Activated CD8-positive, alpha-beta T cell treated with anti-CD3 and anti-CD28 coated beads for 36 hours (primary cell): ENCODE results near the gene JPH2. TPM values are rescaled to one million over a fixed set of nuclear protein-coding genes. Genes with fewer than 3 reads are reported as not detected.

ENCODE experiments used
- ATAC-seq: fragments of 200-7000 bp; cut with Tn5 transposase; one replicate; pipeline ENCODE4 v1.10.0; 2021; ENCODE audit warnings: mild to moderate bottlenecking, moderate library complexity
- CTCF ChIA-PET: fragments of 350-600 bp; sonication (Branson Sonifier 250); formaldehyde crosslinking; loops from one replicate; lab custom pipeline; 2021; ENCODE audit warnings: antibody characterized with exemption; lab: Charles Lee
- POLR2A ChIA-PET: fragments of 350-600 bp; sonication (Branson Sonifier 250); formaldehyde crosslinking; loops from one replicate; lab custom pipeline; 2021; ENCODE audit warnings: antibody characterized with exemption; lab: Charles Lee
- DNase-seq: peaks from one replicate; pipeline ENCODE4 v3.0.0-alpha.2; 2020
- H3K27ac Mint-ChIP-seq: one replicate; pipeline ENCODE4 v1.8.0; 2021; ENCODE audit warnings: mild to moderate bottlenecking, mixed read lengths
- H3K27me3 Mint-ChIP-seq: one replicate; pipeline ENCODE4 v1.8.0; 2021; ENCODE audit warnings: mixed read lengths
- H3K36me3 Mint-ChIP-seq: one replicate; pipeline ENCODE4 v1.8.0; 2021; ENCODE audit warnings: low read depth, mixed read lengths
- H3K4me1 Mint-ChIP-seq: one replicate; pipeline ENCODE4 v1.8.0; 2021; ENCODE audit warnings: low read depth, mixed read lengths
- H3K4me3 Mint-ChIP-seq: one replicate; pipeline ENCODE4 v1.8.0; 2021; ENCODE audit warnings: mild to moderate bottlenecking, moderate library complexity, mixed read lengths
- H3K9me3 Mint-ChIP-seq: one replicate; pipeline ENCODE4 v1.8.0; 2021; ENCODE audit warnings: mixed read lengths
- intact Hi-C: fragments of 100-400 bp; cut with micrococcal nuclease; formaldehyde crosslinking; loops from one replicate; pipeline ENCODE4 v1.10.0; 2022
- total RNA-seq, 2 experiments: library from RNA; stranded (reverse); gene quantifications; one replicate each; pipeline ENCODE4 v1.2.3, GENCODE V29; 2021
- TF ChIP-seq, protein P1 (sequence below): fragments of 200-600 bp; IDR thresholded peaks from one replicate; pipeline ENCODE4 v1.8.0; 2022; ENCODE audit warnings: antibody characterized with exemption, mild to moderate bottlenecking

JPH2 gene
- total RNA-seq, 2 experiments from 2014 or later, result 0.47 to 0.54 TPM

DNA sequence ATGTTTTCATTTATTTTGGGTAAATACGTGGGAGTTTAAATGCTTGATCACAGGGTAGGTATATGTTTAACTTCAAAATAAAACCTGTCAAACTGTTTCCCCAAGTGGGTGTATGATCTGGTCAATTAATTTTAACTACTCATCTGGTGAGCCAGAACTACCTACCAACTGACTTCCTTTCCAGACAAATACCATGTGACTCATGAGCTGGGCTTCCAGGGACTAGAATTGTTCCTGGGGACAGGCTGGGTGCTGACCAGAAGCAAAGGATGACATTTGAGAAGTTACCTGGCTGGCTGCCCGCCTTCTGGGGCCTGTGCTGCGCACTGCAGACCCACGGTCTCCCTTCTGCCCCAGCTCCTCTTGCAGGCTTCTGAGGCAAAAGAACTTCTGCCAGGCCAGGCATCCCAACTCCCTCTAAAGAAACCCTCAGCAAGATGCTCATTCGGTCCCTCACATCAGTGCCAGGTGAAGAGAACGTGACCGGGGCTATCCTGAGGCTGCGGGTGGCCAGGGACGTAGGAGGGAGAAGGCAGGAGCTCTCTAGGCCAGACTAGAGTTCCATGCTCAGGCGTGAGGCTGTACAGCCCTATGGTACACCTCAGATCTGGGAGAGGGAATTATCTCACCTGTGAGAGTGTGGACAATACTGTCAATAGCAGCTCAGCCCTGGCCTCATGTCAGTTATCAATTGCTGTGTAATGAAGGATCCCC, 103.6 kb downstream of the JPH2 start:
- CTCF ChIA-PET, result interaction anchor here (0.8 to 6.1 kb wide), 6 partner anchors 9 to 634 kb away, joined by 3 to 60 read pairs (median 4); no protein-coding TSS in a partner anchor
- Mint-ChIP-seq H3K36me3 (no peaks in the 10 kb centered on the region), H3K4me3 (no peak overlapping the region), H3K27ac (no peak overlapping the region), H3K4me1 (peaks cover 6% of the 10 kb centered on the region), H3K27me3 (no peaks in the 10 kb centered on the region), H3K9me3 (no peaks in the 10 kb centered on the region)
- POLR2A ChIA-PET, result no interaction called here
- intact Hi-C loops, result loop anchor here (10.0 kb wide), 2 partner anchors 239 to 629 kb away; partner anchors contain the start of gene SRSF6
- ATAC-seq, result no peak
- TF ChIP-seq, protein P1, sequence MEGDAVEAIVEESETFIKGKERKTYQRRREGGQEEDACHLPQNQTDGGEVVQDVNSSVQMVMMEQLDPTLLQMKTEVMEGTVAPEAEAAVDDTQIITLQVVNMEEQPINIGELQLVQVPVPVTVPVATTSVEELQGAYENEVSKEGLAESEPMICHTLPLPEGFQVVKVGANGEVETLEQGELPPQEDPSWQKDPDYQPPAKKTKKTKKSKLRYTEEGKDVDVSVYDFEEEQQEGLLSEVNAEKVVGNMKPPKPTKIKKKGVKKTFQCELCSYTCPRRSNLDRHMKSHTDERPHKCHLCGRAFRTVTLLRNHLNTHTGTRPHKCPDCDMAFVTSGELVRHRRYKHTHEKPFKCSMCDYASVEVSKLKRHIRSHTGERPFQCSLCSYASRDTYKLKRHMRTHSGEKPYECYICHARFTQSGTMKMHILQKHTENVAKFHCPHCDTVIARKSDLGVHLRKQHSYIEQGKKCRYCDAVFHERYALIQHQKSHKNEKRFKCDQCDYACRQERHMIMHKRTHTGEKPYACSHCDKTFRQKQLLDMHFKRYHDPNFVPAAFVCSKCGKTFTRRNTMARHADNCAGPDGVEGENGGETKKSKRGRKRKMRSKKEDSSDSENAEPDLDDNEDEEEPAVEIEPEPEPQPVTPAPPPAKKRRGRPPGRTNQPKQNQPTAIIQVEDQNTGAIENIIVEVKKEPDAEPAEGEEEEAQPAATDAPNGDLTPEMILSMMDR, result no peak
- DNase-seq, result no peak

DNA sequence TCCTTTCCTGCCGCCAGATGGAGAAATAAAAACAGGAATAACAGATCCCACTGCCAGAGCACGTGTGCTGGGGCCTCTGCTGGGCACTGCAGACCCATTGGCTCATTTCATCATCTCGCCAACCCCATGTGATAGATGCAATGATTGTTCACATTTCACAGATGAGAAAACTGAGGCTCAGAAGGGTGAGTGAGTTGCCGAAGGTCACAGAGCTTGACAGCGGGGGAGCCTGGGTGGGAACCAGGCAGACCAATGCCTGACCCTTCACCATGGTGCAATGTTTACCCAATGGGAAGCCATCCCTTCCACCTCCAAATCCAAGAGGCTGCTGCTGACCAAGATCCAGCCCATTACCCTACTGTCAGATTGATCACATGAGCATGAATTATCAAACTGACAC, 105.1 kb downstream of the JPH2 start:
- ChIA-PET CTCF (interaction anchor here (1.0 to 6.1 kb wide), 4 partner anchors 10 to 332 kb away, joined by 5 to 60 read pairs (median 9); no protein-coding TSS in a partner anchor), POLR2A (no interaction called here)
- Mint-ChIP-seq H3K27ac (no peak overlapping the region), H3K4me1 (peaks cover 6% of the 10 kb centered on the region), H3K36me3 (no peaks in the 10 kb centered on the region), H3K27me3 (no peaks in the 10 kb centered on the region), H3K4me3 (no peak overlapping the region), H3K9me3 (no peaks in the 10 kb centered on the region)
- ATAC-seq (no peak), DNase-seq (no peak)
- intact Hi-C loops, result loop anchor here (2.0 to 10.0 kb wide), 3 partner anchors 237 to 627 kb away; partner anchors contain the start of gene SRSF6
- TF ChIP-seq, protein P1, result no peak

DNA sequence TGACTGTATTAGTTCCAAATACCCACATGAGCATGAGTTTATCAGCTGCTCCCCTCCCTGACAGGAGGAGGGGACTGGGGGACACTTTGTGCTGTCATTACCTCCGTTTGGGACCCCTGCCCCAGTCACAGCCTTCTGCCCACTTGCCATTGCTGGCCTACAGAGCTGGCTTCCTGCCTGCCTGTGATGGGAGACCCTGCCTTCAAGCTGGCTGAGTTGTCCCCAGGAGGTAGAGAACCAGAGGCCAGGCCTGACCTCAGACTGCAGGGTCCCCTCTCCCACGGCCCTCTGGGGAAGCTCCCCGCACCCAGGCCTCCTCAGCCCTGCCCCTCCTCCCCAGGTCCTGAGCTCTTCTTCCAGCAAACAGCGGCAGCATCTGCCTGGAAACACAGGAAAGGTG, 105.5 kb downstream of the JPH2 start:
- peaks cover 6% of the 10 kb centered on the region for H3K4me1 Mint-ChIP-seq
- CTCF ChIA-PET, result interaction anchor here (1.0 to 6.1 kb wide), 5 partner anchors 11 to 632 kb away, joined by 5 to 60 read pairs (median 9); no protein-coding TSS in a partner anchor
- POLR2A ChIA-PET, result no interaction called here
- DNase-seq (no peak), ATAC-seq (no peak)
- H3K9me3 Mint-ChIP-seq, result no peaks in the 10 kb centered on the region
- no peaks in the 10 kb centered on the region for H3K27me3 Mint-ChIP-seq
- intact Hi-C loops, result loop anchor here (2.0 to 10.0 kb wide), 3 partner anchors 237 to 627 kb away; partner anchors contain the start of gene SRSF6
- H3K4me3 Mint-ChIP-seq, result no peak overlapping the region
- TF ChIP-seq, protein P1, result no peak
- no peaks in the 10 kb centered on the region for H3K36me3 Mint-ChIP-seq
- no peak overlapping the region for H3K27ac Mint-ChIP-seq

DNA sequence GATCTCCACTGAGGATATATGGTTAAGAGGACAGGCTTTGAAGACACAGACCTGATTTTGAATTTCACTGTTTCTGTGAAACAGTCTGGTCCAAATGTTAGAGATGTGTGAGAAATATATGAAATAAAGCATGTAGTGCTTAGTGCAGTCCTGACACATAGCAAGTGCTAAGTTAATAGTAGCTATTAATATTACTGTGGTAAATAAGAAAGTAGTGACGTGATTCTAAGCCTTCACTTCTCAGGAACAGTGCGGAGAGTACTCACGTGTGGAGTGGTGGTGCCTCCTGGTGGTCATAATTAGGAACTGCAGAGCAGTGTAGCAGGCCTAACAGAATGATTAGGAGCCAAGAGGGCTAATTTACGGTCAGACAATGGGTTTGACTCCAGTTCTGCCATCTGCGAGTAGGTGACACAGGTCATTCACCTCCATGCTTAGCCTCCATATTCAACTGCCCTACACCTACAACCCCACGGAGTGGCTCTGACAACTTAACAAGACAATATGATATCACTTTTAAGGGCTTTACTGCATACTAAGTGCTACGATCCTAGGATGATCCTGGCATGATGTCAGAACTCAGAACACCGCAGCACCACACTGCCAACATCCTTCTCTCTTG, 106.2 kb downstream of the JPH2 start:
- no peaks in the 10 kb centered on the region for H3K27me3 Mint-ChIP-seq
- H3K36me3 Mint-ChIP-seq, result no peaks in the 10 kb centered on the region
- peak; percentile 84 for DNase-seq
- ChIA-PET CTCF (interaction anchor here (0.6 to 6.1 kb wide), 37 partner anchors 8 to 632 kb away, joined by 3 to 60 read pairs (median 4); no protein-coding TSS in a partner anchor), POLR2A (interaction anchor here (0.6 to 0.8 kb wide), 2 partner anchors 9 to 352 kb away, joined by 3 read pairs; no protein-coding TSS in a partner anchor)
- ATAC-seq, result peak; percentile 98
- no peak overlapping the region for H3K27ac Mint-ChIP-seq
- H3K4me1 Mint-ChIP-seq, result peaks cover 6% of the 10 kb centered on the region
- TF ChIP-seq, protein P1, result peak; percentile 98
- H3K9me3 Mint-ChIP-seq, result no peaks in the 10 kb centered on the region
- no peak overlapping the region for H3K4me3 Mint-ChIP-seq
- intact Hi-C loops, result loop anchor here (1.0 to 10.0 kb wide), 4 partner anchors 23 to 626 kb away; partner anchors contain the start of gene SRSF6
